ENCODE results near the gene PHACTR2. TPM values are rescaled to one million over a fixed set of nuclear protein-coding genes. Genes with fewer than 3 reads are reported as not detected.

The PHACTR2 gene
- total RNA-seq, 1 donor from 2014 or later, result 20.0 TPM

GRCh38 chr6:143802833-143803565 lies 125.2 kb downstream of the PHACTR2 start:
- ATAC-seq (no peak), DNase-seq (ENCODE audit: low spot score) (no peak)

DNA sequence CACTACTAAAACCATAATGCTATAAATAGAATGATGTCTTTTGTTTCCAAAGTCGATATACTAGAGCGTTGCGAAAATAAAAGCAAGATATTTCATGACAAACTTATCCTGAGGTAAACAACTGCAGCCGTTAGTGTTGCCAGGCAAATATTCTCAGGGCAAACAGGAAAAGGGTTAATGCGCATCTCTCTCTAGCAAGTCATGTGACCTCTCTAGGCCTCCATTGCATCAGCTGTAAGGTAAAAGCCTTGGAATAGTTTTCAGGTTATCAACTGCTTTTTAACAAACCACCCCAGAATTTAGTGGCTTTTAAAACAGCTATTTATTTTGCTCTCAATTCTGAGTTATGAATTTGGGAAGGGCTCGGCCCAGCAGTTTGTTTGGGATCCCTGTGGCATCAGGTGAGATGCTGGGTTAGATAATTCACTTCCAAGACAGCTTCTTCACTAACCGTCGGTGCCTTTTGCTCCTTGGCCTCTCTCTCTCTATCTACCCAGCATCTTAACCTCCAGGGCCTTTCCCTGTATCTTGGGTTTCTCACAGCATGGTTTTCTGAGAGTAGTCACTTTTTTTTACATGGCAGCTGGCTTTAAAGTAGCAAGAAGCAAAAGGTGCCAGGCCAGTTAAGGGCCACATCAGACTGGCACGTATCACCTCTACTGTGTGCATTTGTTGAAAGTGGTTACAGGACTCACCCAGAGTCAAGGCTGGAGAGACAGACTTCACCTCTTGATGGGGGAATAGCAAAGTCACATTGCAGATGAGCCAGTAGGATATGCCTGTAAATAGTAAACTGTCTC lies 126.2 kb downstream of the PHACTR2 start:
- no peak for ATAC-seq
- DNase-seq (ENCODE audit: low spot score), result no peak

GRCh38 chr6:143804835-143805239 lies 127.1 kb downstream of the PHACTR2 start:
- ATAC-seq (no peak), DNase-seq (ENCODE audit: low spot score) (no peak)

GRCh38 chr6:143806282-143807102 lies 128.7 kb downstream of the PHACTR2 start:
- no peak for ATAC-seq
- no peak for DNase-seq (ENCODE audit: low spot score)

DNA sequence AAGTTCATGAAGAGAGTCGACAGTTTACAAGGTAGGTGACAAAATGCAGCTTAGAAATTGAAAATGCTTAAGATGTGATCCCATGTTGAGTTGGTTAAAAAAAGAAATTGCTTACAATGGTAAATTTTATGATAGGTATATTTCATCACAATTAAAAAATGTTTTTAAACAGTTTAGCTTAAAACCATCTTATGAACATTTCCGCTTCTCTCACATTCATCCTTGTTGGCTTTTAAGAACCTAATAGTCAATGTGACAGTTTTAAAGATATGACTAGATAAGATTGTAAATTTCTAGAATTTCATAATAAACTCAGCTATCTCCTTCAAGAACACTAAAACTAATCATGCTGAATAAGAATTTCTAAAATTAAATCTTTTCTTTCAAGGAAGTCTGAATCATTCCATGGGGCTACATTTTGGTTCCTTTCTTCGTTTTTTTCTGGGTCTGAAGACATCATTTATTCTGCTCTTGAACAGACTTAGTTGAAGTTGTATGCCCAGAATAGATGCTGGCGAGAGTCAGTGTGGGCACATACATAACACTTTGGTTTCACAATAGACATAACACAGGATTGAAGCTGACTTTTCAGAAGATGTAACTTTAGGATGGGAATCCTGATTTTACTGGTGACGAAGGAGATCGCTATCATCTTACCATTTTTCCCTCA lies 129.5 kb downstream of the PHACTR2 start:
- DNase-seq (ENCODE audit: low spot score) (no peak), ATAC-seq (no peak)

GRCh38 chr6:143810745-143811144 lies 133.0 kb downstream of the PHACTR2 start:
- no peak for ATAC-seq
- DNase-seq (ENCODE audit: low spot score), result no peak

DNA sequence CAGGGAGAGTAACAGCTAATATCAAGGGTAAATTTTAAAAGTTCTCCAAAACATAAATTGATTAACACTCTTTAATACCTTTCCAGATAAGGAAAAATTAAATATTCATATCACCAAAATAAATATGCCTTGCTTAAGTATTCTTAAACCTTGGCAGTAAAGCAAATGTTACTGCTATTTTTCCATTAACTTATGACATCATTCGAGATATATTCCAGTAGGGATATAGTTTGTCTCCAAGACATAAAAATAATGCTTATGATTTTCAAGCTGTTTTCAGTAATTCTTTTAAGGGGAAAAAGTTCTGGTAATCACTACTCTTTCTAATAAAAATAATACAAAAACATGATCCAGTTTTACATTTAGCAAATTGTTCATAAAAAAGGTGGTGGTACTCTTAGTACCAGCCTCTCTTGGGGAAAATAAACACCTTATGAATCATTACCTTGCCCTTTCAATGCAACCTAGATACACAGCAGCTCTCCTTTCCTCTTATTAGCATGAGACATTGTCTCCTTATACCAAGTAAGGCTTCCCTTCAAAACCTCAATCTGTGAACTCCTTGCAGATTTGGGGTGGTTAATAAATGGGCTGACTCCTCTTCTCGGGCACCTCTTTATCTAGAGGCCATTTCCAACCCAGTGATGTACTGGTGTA lies 133.9 kb downstream of the PHACTR2 start:
- no peak for DNase-seq (ENCODE audit: low spot score)
- ATAC-seq, result no peak

- no peak for ATAC-seq
- DNase-seq (ENCODE audit: low spot score), result no peak
Measured at GRCh38 chr6:143817621-143818020, 139.9 kb downstream of the PHACTR2 start.

DNA sequence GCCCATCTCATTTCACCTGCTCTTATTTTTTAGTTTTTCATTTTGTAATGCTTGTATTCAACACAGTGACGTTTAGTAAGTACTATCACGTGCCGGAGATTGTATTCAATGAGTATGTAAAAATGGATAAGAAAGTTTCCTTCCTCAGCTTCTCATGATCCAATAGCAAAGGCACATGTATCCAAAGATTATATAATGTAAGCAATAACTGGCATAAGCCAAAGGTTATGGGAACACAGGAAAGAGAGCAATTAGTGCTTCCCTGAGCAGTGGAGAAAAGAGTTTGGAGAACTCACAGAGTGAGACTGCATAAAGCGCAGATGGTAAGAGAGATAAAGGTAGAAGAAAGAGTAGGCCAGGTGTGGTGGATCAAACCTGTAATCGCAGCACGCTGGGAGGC lies 143.6 kb downstream of the PHACTR2 start:
- DNase-seq (ENCODE audit: low spot score), result no peak
- no peak for ATAC-seq

- no peak for ATAC-seq
- DNase-seq (ENCODE audit: low spot score), result no peak
Measured at GRCh38 chr6:143822584-143823024, 144.8 kb downstream of the PHACTR2 start.

GRCh38 chr6:143823548-143823947 lies 145.8 kb downstream of the PHACTR2 start:
- no peak for DNase-seq (ENCODE audit: low spot score)
- no peak for ATAC-seq

DNA sequence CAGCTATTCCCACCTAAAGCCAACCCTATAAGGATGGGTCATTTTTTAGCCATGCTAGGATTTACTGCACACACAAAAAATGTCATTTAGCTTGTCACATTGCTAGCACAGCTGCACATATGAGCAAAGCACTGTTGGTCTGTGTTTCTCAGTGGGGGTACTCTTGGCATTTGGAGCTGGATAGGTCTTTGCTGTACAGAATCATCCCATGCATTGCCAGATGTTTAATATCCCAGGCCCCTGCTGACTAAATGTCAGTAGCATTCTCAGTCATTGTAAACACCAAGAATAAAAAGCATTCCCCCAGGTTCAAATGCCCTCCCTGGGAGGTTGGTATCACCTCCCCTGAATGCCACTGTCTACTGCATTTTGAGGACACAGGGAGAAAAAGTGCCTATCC lies 150.8 kb downstream of the PHACTR2 start:
- ATAC-seq (no peak), DNase-seq (ENCODE audit: low spot score) (no peak)

DNA sequence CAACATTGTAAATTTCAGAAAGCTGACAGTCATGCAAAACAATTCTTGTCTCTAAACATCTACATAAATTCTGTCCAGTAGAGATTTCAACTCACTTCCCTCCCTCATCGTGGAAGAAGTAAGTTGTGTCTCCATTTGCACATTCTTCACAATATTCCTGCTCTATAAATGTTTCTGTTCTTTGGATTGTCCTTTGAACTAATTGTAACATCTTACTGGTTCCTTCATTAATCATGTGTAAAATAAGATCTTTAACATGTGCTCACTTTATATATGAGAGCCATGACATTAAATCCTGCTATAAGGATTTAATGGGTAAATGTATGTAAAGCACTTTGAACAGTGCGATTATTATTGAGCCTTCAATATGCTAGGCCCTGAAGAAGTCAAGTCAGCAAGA lies 158.4 kb downstream of the PHACTR2 start:
- ATAC-seq, result no peak
- no peak for DNase-seq (ENCODE audit: low spot score)

DNA sequence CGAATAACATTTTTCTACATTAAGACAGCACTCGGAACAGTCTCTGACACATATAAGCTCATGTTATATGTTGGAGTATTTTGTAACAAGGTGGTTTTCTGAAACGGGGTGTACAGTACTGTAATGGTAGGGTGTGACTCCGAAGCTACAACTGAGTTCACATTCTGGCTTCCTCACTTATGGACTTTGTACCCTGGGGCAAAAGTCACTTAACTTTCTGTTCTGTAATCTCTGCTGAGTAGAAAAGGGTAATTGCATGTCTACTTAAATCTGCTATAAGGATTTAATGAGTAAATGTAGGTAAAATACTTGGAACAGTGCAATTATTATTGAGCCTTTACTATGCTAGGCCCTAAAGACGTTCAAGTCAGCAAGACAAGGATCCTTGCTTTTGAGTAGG lies 160.6 kb downstream of the PHACTR2 start:
- ATAC-seq, result no peak
- DNase-seq (ENCODE audit: low spot score), result no peak

- ATAC-seq (no peak), DNase-seq (ENCODE audit: low spot score) (no peak)
Measured at GRCh38 chr6:143839196-143839595, 161.4 kb downstream of the PHACTR2 start.

DNA sequence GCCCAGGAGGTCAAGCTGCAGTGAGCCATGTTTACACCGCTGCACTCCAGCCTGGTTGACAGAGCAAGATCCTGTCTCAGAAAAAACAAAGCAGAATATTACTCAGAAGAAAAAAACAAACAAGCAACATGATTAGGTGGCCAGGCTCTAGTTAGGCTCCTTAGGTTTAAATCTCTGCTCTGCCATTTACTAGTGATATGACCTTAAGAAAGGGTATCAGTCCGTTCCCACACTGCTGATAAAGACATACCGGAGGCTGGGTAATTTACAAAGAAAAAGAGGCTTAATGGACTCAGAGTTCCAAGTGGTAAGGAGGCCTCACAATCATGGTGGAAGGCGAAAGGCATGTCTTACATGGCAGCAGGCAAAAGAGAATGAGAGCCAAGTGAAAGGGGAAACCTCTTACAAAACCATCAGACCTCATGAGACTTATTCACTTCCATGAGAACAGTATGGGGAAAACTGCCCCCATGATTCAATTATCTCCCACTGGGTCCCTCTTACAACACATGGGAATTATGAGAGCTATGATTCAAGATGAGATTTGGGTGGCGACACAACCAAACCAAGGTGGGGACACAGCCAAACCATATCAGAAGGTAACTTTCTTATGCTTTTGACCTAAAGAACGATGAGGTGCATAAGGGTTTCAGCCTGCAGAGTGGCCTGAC lies 163.0 kb downstream of the PHACTR2 start:
- ATAC-seq, result no peak

GRCh38 chr6:143842461-143842901 lies 164.7 kb downstream of the PHACTR2 start:
- ATAC-seq (peak; percentile 35), DNase-seq (ENCODE audit: low spot score) (no peak)

More for the DNA sequence above, 163.0 kb downstream of the PHACTR2 start:
- DNase-seq (ENCODE audit: low spot score), result no peak

DNA sequence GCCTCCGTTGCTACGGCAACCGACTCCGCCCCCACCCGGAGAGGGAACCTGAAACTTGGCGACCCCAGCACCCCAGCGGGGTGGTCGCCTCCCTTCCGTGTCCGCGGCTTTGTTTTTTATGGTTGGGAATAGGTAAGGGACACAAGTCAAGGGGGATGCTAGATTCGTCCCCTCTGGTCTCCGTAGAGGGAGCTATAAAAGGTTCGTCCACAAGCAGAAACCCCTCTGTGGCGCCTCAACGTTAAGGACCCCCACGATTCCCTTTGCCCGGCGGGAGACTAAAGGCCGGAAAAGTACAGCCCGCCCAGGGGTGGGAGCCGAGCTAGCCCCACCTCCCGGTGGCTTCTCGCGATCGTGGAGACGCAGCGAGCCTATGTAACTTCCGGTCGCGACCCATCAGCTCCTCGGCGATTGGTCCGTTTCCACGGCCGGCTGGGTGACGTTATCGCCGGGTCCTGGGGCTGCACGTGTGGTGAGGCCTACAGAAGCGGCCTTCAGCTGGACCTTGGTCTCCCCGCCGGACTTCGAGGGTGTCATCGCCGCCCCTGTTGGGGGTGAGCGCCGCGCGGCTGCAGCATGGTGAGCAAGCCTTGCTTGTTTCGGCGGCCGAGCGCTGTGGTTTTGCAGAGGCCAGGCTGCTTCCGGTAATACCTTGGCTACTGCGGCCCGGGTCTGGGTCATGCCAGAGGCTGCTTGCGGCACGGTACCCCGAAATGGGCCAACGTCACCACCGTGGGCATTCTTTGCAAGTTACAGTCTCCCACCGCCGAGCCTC lies 165.3 kb downstream of the PHACTR2 start, which contains the start of gene LTV1:
Gene LTV1 (plus strand): TSS at position 437 of the 775 bp plus-strand sequence. CDS start 140 bp downstream, at position 577.
- peak; percentile 97 for DNase-seq (ENCODE audit: low spot score)
- peak; percentile 99 for ATAC-seq

GRCh38 chr6:143843677-143843999 lies 165.9 kb downstream of the PHACTR2 start:
- ATAC-seq (no peak), DNase-seq (ENCODE audit: low spot score) (no peak)
